Renal pelvis (tissue), 12 donors: ENCODE results near the gene CLVS2. TPM values are rescaled to one million over a fixed set of nuclear protein-coding genes. Genes with fewer than 3 reads are reported as not detected.

Experiments used
- DNase-seq: peaks from one replicate; pipeline ENCODE4 v3.0.0-alpha.2; 2013
- long read RNA-seq, 16 experiments: transcript quantifications; one replicate each; lab custom pipeline, GENCODE V29; 2026
- polyA plus RNA-seq, 3 donors: library from polyadenylated mRNA; unstranded; fragments of 120-200 nt; gene quantifications; one replicate each; pipeline ENCODE4 v1.2.1, GENCODE V29; 2013; ENCODE audit not compliant: insufficient read length in 3 of 3

Gene CLVS2
- under 1 TPM; 0.10 to 0.30 (median 0.24) TPM for polyA plus RNA-seq
- long read RNA-seq, donor 1: 0 reads
- long read RNA-seq, donor 2: 0 reads
- long read RNA-seq, donor 3: 0 reads
- long read RNA-seq, donor 4: 0 reads
- long read RNA-seq, donor 5: 0 reads
- long read RNA-seq, donor 6: 0 reads
- long read RNA-seq, donor 7: 0 reads
- long read RNA-seq, donor 8: 0 reads
- long read RNA-seq, donor 9: 0 reads
- long read RNA-seq, donor 10: 0 reads
- long read RNA-seq, donor 11: 0 reads
- long read RNA-seq, donor 12: 0 reads
- long read RNA-seq, donor 13: 0 reads
- long read RNA-seq, donor 14: 0 reads
- long read RNA-seq, donor 15: 0 reads
- long read RNA-seq, donor 16: 0 reads

GRCh38 chr6:122995921-122996793, at the start of gene CLVS2:
CLVS2 (plus strand) TSS chr6:122996235; CDS start chr6:122997778, 1,543 bp downstream.
- DNase-seq: peak; percentile 44

- DNase-seq: no peak
These were observed 48.7 kb upstream of the CLVS2 start for GRCh38 chr6:122947355-122947754.

- DNase-seq: no peak
These were observed 42.3 kb upstream of the CLVS2 start for GRCh38 chr6:122953766-122954165.

- DNase-seq: no peak
These were observed 39.7 kb upstream of the CLVS2 start for GRCh38 chr6:122956376-122956775.

GRCh38 chr6:122962000-122962624, 33.9 kb upstream of the CLVS2 start:
- DNase-seq: no peak

GRCh38 chr6:122969999-122970533, 26.0 kb upstream of the CLVS2 start:
- DNase-seq: no peak

- no peak for DNase-seq
These were observed 18.9 kb upstream of the CLVS2 start for GRCh38 chr6:122977180-122977579.

- no peak for DNase-seq
These were observed 11.6 kb upstream of the CLVS2 start for GRCh38 chr6:122984393-122984792.

GRCh38 chr6:122994256-122994655, 1.8 kb upstream of the CLVS2 start:
- DNase-seq: no peak

GRCh38 chr6:122996794-122997505, 915 bp downstream of the CLVS2 start:
- DNase-seq: no peak

- DNase-seq: no peak
These were observed 1.6 kb downstream of the CLVS2 start for GRCh38 chr6:122997541-122998150.

GRCh38 chr6:122998403-122998975, 2.5 kb downstream of the CLVS2 start:
- no peak for DNase-seq

- DNase-seq: no peak
These were observed 4.3 kb downstream of the CLVS2 start for GRCh38 chr6:123000244-123000770.

- DNase-seq: no peak
These were observed 5.5 kb downstream of the CLVS2 start for GRCh38 chr6:123001540-123001939.

- no peak for DNase-seq
These were observed 11.8 kb downstream of the CLVS2 start for GRCh38 chr6:123007885-123008284.

- DNase-seq: no peak
These were observed 13.0 kb downstream of the CLVS2 start for GRCh38 chr6:123009059-123009458.

GRCh38 chr6:123014835-123015234, 18.8 kb downstream of the CLVS2 start:
- DNase-seq: no peak

- DNase-seq: no peak
These were observed 20.5 kb downstream of the CLVS2 start for GRCh38 chr6:123016431-123017103.

- DNase-seq: no peak
These were observed 21.2 kb downstream of the CLVS2 start for GRCh38 chr6:123017104-123017682.
